H9 (cell line): ENCODE data around the gene HEMGN. TPM values are rescaled to one million over a fixed set of nuclear protein-coding genes. Genes with fewer than 3 reads are reported as not detected.

Experiments
- DNase-seq: peaks from one replicate; pipeline ENCODE4 v3.0.0-alpha.2; 2017
- H2AFZ ChIP-seq: one replicate; pipeline ENCODE4 v1.6.1; 2013; ENCODE audit warnings: mild to moderate bottlenecking, low read length, control low read depth, moderate library complexity
- H2AK5ac ChIP-seq: 2 replicates; pipeline ENCODE4 v1.6.1; 2013; ENCODE audit warnings: low read length, control low read depth, mixed read lengths; ENCODE audit not compliant: insufficient read length
- H2BK120ac ChIP-seq: one replicate; pipeline ENCODE4 v1.6.1; 2013; ENCODE audit warnings: low read depth, mild to moderate bottlenecking, low read length, control low read depth, inconsistent platforms; ENCODE audit not compliant: poor library complexity, severe bottlenecking
- H2BK12ac ChIP-seq: 2 replicates; pipeline ENCODE4 v1.6.1; 2013; ENCODE audit warnings: low read length, control low read depth, mixed read lengths, low read depth; ENCODE audit not compliant: insufficient read length
- H2BK15ac ChIP-seq: 2 replicates; pipeline ENCODE4 v1.6.1; 2013; ENCODE audit warnings: low read depth, low read length, control low read depth
- H2BK20ac ChIP-seq: one replicate; pipeline ENCODE4 v1.6.1; 2013; ENCODE audit warnings: low read depth, mild to moderate bottlenecking, low read length, control low read depth, inconsistent platforms; ENCODE audit not compliant: poor library complexity, severe bottlenecking
- H2BK5ac ChIP-seq: 2 replicates; pipeline ENCODE4 v1.6.1; 2013; ENCODE audit warnings: low read length, control low read depth, mixed read lengths; ENCODE audit not compliant: insufficient read length
- H3K14ac ChIP-seq: 2 replicates; pipeline ENCODE4 v1.6.1; 2013; ENCODE audit warnings: low read length, control low read depth; ENCODE audit not compliant: insufficient read depth
- H3K18ac ChIP-seq: 2 replicates; pipeline ENCODE4 v1.6.1; 2013; ENCODE audit warnings: low read depth, mild to moderate bottlenecking, mixed read lengths, low read length, control low read depth; ENCODE audit not compliant: insufficient read length
- H3K23ac ChIP-seq: 2 replicates; pipeline ENCODE4 v1.6.1; 2013; ENCODE audit warnings: low read length, control low read depth, mixed read lengths, low read depth; ENCODE audit not compliant: insufficient read length
- H3K23me2 ChIP-seq: 2 replicates; pipeline ENCODE4 v1.6.1; 2013; ENCODE audit warnings: low read depth, mild to moderate bottlenecking, mixed read lengths, low read length, control low read depth; ENCODE audit not compliant: insufficient read length, poor library complexity, severe bottlenecking
- H3K27ac ChIP-seq: 2 replicates; pipeline ENCODE4 v1.5.1; 2013; ENCODE audit warnings: low read length, control low read depth, mixed read lengths, low read depth; ENCODE audit not compliant: insufficient read length
- H3K27me3 ChIP-seq: 2 replicates; pipeline ENCODE4 v1.6.1; 2013; ENCODE audit warnings: low read length, control low read depth, inconsistent platforms; ENCODE audit not compliant: insufficient read depth
- H3K4ac ChIP-seq: 2 replicates; pipeline ENCODE4 v1.6.1; 2013; ENCODE audit warnings: low read depth, mild to moderate bottlenecking, control low read depth, inconsistent platforms, low read length, moderate library complexity
- H3K4me1 ChIP-seq: 2 replicates; pipeline ENCODE4 v1.6.1; 2013; ENCODE audit warnings: low read length, control low read depth, inconsistent platforms; ENCODE audit not compliant: insufficient read depth
- H3K4me2 ChIP-seq: 2 replicates; pipeline ENCODE4 v1.6.1; 2013; ENCODE audit warnings: low read length, control low read depth, mixed read lengths; ENCODE audit not compliant: insufficient read length, insufficient read depth
- H3K56ac ChIP-seq: 2 replicates; pipeline ENCODE4 v1.6.1; 2013; ENCODE audit warnings: low read depth, mild to moderate bottlenecking, mixed read lengths, low read length, control low read depth; ENCODE audit not compliant: insufficient read length
- H3K79me1 ChIP-seq: 2 replicates; pipeline ENCODE4 v1.6.1; 2013; ENCODE audit warnings: low read depth, mild to moderate bottlenecking, moderate library complexity, low read length, control low read depth, inconsistent platforms; ENCODE audit not compliant: insufficient read depth, poor library complexity, severe bottlenecking
- H3K79me2 ChIP-seq: 2 replicates; pipeline ENCODE4 v1.6.1; 2013; ENCODE audit warnings: low read length, control low read depth, inconsistent platforms; ENCODE audit not compliant: insufficient read depth
- H3K9ac ChIP-seq: 2 replicates; pipeline ENCODE4 v1.6.1; 2013; ENCODE audit warnings: low read length, control low read depth, mixed read lengths; ENCODE audit not compliant: insufficient read length; ENCODE audit errors: extremely low read depth
- H3K9me3 ChIP-seq: one replicate; pipeline ENCODE4 v1.6.1; 2013; ENCODE audit warnings: low read depth, low read length, inconsistent platforms; ENCODE audit not compliant: control insufficient read depth
- H3T11ph ChIP-seq: one replicate; pipeline ENCODE4 v1.6.1; 2013; ENCODE audit warnings: mild to moderate bottlenecking, low read length, control low read depth, inconsistent platforms
- H4K20me1 ChIP-seq: one replicate; pipeline ENCODE4 v1.6.1; 2013; ENCODE audit not compliant: control insufficient read depth, insufficient read length, insufficient read depth
- H4K5ac ChIP-seq: 2 replicates; pipeline ENCODE4 v1.6.1; 2013; ENCODE audit warnings: low read depth, mild to moderate bottlenecking, mixed read lengths, low read length, control low read depth; ENCODE audit not compliant: insufficient read length
- H4K8ac ChIP-seq: replicated peaks from 2 replicates; pipeline ENCODE4 v1.6.1; 2013; ENCODE audit warnings: low read length, control low read depth, mixed read lengths, low read depth; ENCODE audit not compliant: insufficient read length
- H4K91ac ChIP-seq: 2 replicates; pipeline ENCODE4 v1.6.1; 2013; ENCODE audit warnings: low read depth, mild to moderate bottlenecking, moderate library complexity, mixed read lengths, low read length, control low read depth; ENCODE audit not compliant: insufficient read length
- H3K27ac Mint-ChIP-seq, 3 experiments: 2 replicates in 2 of 3; 3 replicates in 1 of 3; pipeline ENCODE4 v1.8.0; 2020 to 2021; ENCODE audit warnings: mixed read lengths in 3 of 3, mild to moderate bottlenecking in 1 of 3, moderate library complexity in 1 of 3
- H3K27me3 Mint-ChIP-seq: 2 replicates; pipeline ENCODE4 v1.8.0; 2021; ENCODE audit warnings: low read depth, mild to moderate bottlenecking, moderate library complexity, mixed read lengths
- H3K36me3 Mint-ChIP-seq, 3 experiments: 2 replicates in 2 of 3; 3 replicates in 1 of 3; pipeline ENCODE4 v1.8.0; 2020 to 2021; ENCODE audit warnings: low read depth in 3 of 3, mixed read lengths in 3 of 3; ENCODE audit not compliant: insufficient read depth in 1 of 3
- H3K4me1 Mint-ChIP-seq, 2 experiments: 2 replicates each; pipeline ENCODE4 v1.8.0; 2020; ENCODE audit warnings: mixed read lengths in 2 of 2
- H3K4me3 Mint-ChIP-seq, 2 experiments: 2 replicates in 1 of 2; 3 replicates in 1 of 2; pipeline ENCODE4 v1.8.0; 2020 to 2021; ENCODE audit warnings: mild to moderate bottlenecking in 2 of 2, mixed read lengths in 2 of 2, moderate library complexity in 1 of 2
- H3K9me3 Mint-ChIP-seq, 2 experiments: 2 replicates in 1 of 2; 3 replicates in 1 of 2; pipeline ENCODE4 v1.8.0; 2020; ENCODE audit warnings: mild to moderate bottlenecking in 2 of 2, mixed read lengths in 2 of 2, moderate library complexity in 1 of 2
- CTCF ChIP-seq: fragments of 200-600 bp; sonication (generic); conservative IDR thresholded peaks from 3 replicates; pipeline ENCODE4 v1.8.0; 2021; ENCODE audit warnings: antibody characterized with exemption, mild to moderate bottlenecking
- total RNA-seq: library from RNA; stranded (reverse); gene quantifications from 2 replicates; pipeline ENCODE4 v1.2.1, GENCODE V29; 2021

HEMGN gene
- total RNA-seq, 1 experiment from 2014 or later = not detected

- no peak overlapping the region for H3K4me3 Mint-ChIP-seq
- H3K56ac ChIP-seq = no peak overlapping the region
- no peak overlapping the region for H2BK20ac ChIP-seq
- H3K4ac ChIP-seq = no peak overlapping the region
- no peak overlapping the region for H3K27ac Mint-ChIP-seq
- H4K20me1 ChIP-seq = no peaks in the 10 kb centered on the region
- H3K27me3 Mint-ChIP-seq = peaks cover 31% of the 10 kb centered on the region
- no peak overlapping the region for H3K23ac ChIP-seq
- H3K23me2 ChIP-seq = no peaks in the 10 kb centered on the region
- H3K18ac ChIP-seq = no peak overlapping the region
- H3K9me3 Mint-ChIP-seq = no peaks in the 10 kb centered on the region
- H3K27ac ChIP-seq = no peak overlapping the region
- H2BK12ac ChIP-seq = no peak overlapping the region
- no peak for DNase-seq
- no peak overlapping the region for H3K14ac ChIP-seq
- no peaks in the 10 kb centered on the region for H3K79me2 ChIP-seq
- H4K91ac ChIP-seq = no peak overlapping the region
- H4K5ac ChIP-seq = no peak overlapping the region
- no peak overlapping the region for H2AFZ ChIP-seq
- no peak overlapping the region for H3T11ph ChIP-seq
- H2AK5ac ChIP-seq = no peak overlapping the region
- H3K9me3 ChIP-seq = no peaks in the 10 kb centered on the region
- no peaks in the 10 kb centered on the region for H3K4me1 ChIP-seq
- peaks cover 4% of the 10 kb centered on the region; the same call in 1 of the 2 replicates for H3K27me3 ChIP-seq
- no peak for TF ChIP-seq CTCF
- H2BK15ac ChIP-seq = no peak overlapping the region
- H3K4me2 ChIP-seq = no peak overlapping the region
- H2BK120ac ChIP-seq = no peak overlapping the region
- H2BK5ac ChIP-seq = no peak overlapping the region
- H4K8ac ChIP-seq = no peak overlapping the region
- H3K79me1 ChIP-seq = no peaks in the 10 kb centered on the region
- no peak overlapping the region for H3K9ac ChIP-seq
- H3K4me1 Mint-ChIP-seq = no peaks in the 10 kb centered on the region
- no peaks in the 10 kb centered on the region for H3K36me3 Mint-ChIP-seq
These were observed 5.4 kb upstream of the HEMGN start for GRCh38 chr9:97943308-97943855.
